Renal cortex interstitium (tissue), 11 donors: ENCODE results near the gene IL19. TPM values are rescaled to one million over a fixed set of nuclear protein-coding genes. Genes with fewer than 3 reads are reported as not detected.
"Not testable (repeated sequence)": the region's sequence is repeated elsewhere in the genome, so short reads cannot be mapped to it uniquely, and the experiment has no call there.

ENCODE experiments used
- DNase-seq, 11 donors: peaks; one replicate each; pipeline ENCODE4 v3.0.0-alpha.2; 2013; ENCODE audit warnings: low read depth in 9 of 11, low spot score in 4 of 11; ENCODE audit errors: extremely low read depth in 1 of 11
- polyA plus RNA-seq, 3 donors: library from polyadenylated mRNA; unstranded; fragments of 120-200 nt; gene quantifications; one replicate each; pipeline ENCODE4 v1.2.1, GENCODE V29; 2013; ENCODE audit not compliant: insufficient read length in 3 of 3

IL19 gene
- polyA plus RNA-seq, 3 donors = 0.65 to 1.5 (median 0.68) TPM

GRCh38 chr1:206738370-206739366, 31.9 kb upstream of the IL19 start:
- DNase-seq = no peak

DNA sequence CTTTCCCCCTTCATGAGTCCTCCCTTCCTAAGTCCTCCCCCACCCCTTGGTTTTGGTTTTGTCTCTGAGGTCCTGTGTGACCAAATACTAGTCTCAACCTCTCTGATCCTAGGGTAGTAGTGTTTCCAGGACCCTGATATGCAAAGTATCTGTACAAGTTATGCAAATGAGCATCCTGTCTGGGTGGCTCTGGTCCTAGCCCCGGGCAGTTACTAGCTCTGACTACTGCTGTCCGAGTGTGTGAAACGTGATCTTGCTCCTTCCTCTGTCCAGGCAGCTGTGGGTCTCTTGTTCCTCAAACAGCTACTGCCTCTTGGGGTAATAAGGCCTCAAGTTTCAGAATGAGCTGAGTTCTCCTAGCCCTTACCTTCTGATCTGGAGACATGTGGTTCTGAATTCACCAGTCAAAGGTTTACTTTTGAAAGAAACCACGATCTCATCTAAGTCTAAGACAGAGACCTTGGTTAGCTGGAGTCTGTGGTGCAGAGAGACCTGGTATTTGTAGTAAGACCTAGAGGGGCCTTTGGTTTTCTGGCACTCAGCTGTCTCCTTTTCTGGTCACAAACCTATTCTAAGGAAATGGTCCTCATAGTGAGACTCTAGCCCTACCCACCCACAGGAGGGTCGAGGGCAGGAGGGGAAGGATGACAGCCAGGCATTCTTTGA, 31.0 kb upstream of the IL19 start:
- no peak for DNase-seq

GRCh38 chr1:206741142-206741701, 29.4 kb upstream of the IL19 start:
- no peak for DNase-seq

GRCh38 chr1:206742719-206743383, 27.7 kb upstream of the IL19 start:
- no peak for DNase-seq

GRCh38 chr1:206744683-206745082, 25.9 kb upstream of the IL19 start:
- no peak for DNase-seq

DNA sequence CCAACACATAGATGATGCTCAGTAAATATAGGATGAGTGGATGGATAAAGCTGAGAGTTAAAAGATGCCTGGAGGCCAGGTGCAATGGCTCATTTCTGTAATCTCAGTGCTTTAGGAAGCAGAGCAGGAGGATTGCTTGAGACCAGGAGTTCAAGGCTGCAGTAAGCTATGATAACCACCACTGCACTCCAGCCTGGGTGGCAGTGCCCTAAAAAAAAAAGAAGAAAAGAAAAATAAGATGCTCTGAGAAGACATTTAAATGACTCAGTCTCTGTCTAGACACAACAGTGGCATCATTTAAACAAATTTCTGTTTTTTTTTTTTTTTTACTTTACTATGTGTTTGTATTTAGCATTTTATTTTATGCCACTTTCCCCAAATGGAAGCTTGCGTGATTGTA, 25.3 kb upstream of the IL19 start:
- no peak for DNase-seq

DNA sequence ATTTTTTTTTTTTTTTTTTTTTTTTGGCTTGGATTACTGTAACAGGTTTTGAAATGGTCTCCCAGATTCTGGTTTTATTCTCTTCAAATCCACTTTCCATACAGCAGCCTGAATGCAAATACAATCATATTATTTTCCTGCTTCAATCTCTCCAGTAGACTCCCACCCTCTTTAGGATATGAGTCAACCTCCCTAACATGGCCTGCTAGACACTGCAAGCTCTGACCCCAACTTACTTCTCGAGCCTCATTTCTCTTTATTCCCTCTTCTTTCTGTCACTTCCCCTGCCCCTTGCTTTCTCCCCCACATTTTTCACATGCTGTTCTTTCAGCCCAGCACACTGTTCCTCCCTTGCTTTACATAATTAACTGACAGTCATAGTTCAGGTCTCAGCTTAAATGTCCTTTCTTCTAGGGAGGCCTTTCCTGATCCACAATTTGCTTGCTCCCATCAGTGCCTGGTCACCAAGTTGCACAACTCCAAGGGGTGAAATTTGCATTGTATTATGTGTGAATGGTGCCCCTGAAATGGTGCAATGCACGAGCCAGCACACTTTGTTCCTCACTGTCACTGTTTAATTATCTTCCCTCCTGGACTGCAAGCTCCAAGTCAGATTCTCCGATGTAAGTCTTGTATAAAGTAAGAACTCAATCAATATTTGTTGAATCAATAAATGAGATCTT, 22.1 kb upstream of the IL19 start:
- no peak for DNase-seq

- no peak for DNase-seq
Measured at GRCh38 chr1:206751891-206752290, 18.7 kb upstream of the IL19 start.

- no peak for DNase-seq
Measured at GRCh38 chr1:206752481-206752880, 18.1 kb upstream of the IL19 start.

DNA sequence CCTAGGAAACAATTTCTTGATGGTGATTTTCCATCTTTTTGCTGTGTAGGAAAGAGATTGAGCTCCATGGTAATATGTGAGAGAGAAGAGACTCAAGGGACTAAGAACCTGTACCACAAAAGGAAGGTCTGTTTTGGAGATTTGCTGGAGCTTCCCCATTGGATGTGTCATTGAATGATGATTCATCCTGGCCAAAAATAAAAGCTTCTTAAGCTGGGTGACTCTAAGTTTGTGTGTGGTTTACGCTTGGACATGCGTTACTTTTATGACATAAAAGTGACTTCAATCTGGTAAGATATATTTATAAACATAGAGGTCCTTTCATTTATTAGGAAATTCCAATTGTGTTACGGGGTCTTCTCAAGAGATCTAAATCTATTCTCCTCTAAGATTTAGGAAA, 17.4 kb upstream of the IL19 start:
- no peak for DNase-seq

GRCh38 chr1:206754011-206754410, 16.6 kb upstream of the IL19 start:
- DNase-seq = no peak

GRCh38 chr1:206757524-206758266, 12.9 kb upstream of the IL19 start:
- no peak for DNase-seq

DNA sequence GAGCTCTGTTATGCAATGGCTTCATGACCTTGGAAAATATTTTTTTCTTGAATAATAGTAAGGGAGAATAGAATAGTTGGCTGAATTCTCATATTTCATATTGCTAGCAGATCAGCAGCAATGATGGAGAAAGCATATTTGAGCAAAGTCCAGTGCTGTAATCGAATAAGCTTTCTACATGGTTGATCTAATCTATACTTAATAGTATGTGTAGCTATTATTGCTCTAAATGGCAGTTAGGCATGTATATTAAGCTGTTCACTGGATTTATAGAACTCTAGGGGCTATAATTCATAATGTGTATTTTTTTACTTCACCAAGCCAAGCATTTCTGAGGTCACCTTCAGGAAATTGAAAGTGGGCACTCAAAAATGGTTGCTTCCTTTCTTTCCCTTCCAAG, 10.0 kb upstream of the IL19 start:
- DNase-seq = no peak

DNA sequence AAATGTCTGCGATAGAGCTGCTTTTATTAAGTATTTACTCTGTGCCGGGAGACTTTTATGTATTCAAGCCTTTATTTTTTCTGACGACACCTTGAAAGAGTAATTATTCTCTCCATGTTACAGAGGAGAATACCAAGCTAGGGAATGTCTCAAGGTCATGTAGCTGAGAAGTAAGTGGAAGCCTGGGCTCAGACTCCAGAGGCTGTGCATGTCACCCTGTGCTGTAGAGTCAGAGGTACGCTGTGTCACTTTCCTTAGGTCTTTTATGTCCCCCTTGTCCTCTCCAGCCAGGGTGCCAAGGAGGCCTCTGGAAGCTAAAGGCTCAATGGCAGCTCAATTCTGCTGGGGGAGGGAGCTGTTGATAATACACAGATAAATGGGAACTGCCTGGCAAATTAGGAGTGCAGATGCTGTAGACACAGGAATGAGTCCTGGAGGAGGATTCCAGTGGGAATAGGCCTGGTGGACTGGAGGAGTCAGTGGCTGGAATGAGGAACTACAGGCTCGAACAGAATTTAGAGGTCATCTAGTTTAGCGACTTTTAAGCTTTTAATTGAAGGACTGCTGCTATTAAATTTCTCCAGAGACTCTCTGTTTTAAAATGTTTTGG, 9.3 kb upstream of the IL19 start:
- DNase-seq = no peak

DNA sequence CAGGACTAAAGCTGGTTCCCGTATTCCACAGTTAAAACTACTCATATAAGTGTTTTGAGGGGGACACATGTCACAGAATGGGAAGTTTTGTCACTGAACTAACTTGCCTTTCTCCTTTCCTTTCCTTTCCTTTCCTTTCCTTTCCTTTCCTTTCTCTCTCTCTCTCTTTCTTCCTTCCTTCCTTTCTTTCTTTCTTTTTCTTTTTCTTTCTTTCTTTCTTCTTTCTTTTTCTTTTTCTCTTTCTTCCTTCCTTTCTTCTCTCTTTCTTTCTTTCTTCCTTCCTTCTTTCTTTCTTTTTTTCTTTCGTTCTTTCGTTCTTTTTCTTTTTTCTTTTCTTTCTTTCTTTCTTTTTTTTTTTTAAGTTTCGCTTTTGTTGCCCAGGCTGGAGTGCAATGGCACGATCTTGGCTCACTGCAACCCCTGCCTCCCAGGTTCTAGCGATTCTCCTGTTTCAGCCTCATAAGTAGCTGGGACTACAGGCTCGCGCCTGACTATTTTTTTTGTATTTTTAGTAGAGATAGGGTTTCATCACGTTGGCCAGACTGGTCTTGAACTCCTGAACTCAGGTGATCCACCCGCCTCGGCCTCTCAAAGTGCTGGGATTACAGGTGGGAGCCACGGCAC, 7.7 kb upstream of the IL19 start:
- DNase-seq = not testable (repeated sequence)

- not testable (repeated sequence) for DNase-seq
Measured at GRCh38 chr1:206765771-206766170, 4.8 kb upstream of the IL19 start.

- DNase-seq = peak in 3 of 11 donors; percentile 9 to 24 (median 21)
Measured at GRCh38 chr1:206766251-206766856, 4.2 kb upstream of the IL19 start.
